Mucosa of rectum (tissue), 2 donors: ENCODE measurements around the gene CHRNA1.

Experiments used
- H3K27ac ChIP-seq, 2 donors: one replicate each; pipeline ENCODE4 v1.7.0; 2013; ENCODE audit warnings: inconsistent platforms in 2 of 2, low read depth in 2 of 2, low read length in 2 of 2
- H3K27me3 ChIP-seq, 2 donors: one replicate each; pipeline ENCODE4 v1.7.0; 2013; ENCODE audit warnings: low read length in 2 of 2; ENCODE audit not compliant: control insufficient read depth in 2 of 2, insufficient read depth in 2 of 2
- H3K36me3 ChIP-seq, 2 donors: one replicate each; pipeline ENCODE4 v1.7.0; 2013; ENCODE audit warnings: low read length in 2 of 2; ENCODE audit not compliant: control insufficient read depth in 2 of 2, insufficient read depth in 2 of 2
- H3K4me1 ChIP-seq, 2 donors: one replicate each; pipeline ENCODE4 v1.7.0; 2013; ENCODE audit warnings: low read length in 2 of 2, mild to moderate bottlenecking in 1 of 2; ENCODE audit not compliant: control insufficient read depth in 2 of 2, insufficient read depth in 2 of 2
- H3K4me3 ChIP-seq, 2 donors: one replicate each; pipeline ENCODE4 v1.7.0; 2013; ENCODE audit warnings: low read length in 2 of 2
- H3K9ac ChIP-seq, 2 donors: one replicate each; pipeline ENCODE4 v1.7.0; 2013; ENCODE audit warnings: low read length in 2 of 2, low read depth in 1 of 2, mild to moderate bottlenecking in 1 of 2
- H3K9me3 ChIP-seq, 2 donors: one replicate each; pipeline ENCODE4 v1.7.0; 2013; ENCODE audit warnings: low read length in 2 of 2; ENCODE audit not compliant: control insufficient read depth in 2 of 2
- donor health status: healthy.
- donor health status: Normal muscosa, but diverticular disease.

CHRNA1 gene

GRCh38 chr2:174744111-174744510 lies 20.2 kb downstream of the CHRNA1 start:
- H3K27me3 ChIP-seq, result peaks cover 0 to 3% of the 10 kb centered on the region in 2 donors
- no peak overlapping the region for H3K27ac ChIP-seq
- H3K4me1 ChIP-seq, result no peaks in the 10 kb centered on the region
- H3K4me3 ChIP-seq, result no peak overlapping the region
- no peak overlapping the region for H3K9ac ChIP-seq
- H3K9me3 ChIP-seq, result no peaks in the 10 kb centered on the region
- H3K36me3 ChIP-seq, result no peaks in the 10 kb centered on the region

- H3K4me3 ChIP-seq, result no peak overlapping the region
- H3K9ac ChIP-seq, result no peak overlapping the region
- H3K4me1 ChIP-seq, result no peaks in the 10 kb centered on the region
- no peaks in the 10 kb centered on the region for H3K9me3 ChIP-seq
- peaks cover 0 to 3% of the 10 kb centered on the region in 2 donors for H3K27me3 ChIP-seq
- no peak overlapping the region for H3K27ac ChIP-seq
- H3K36me3 ChIP-seq, result no peaks in the 10 kb centered on the region
Observed at GRCh38 chr2:174740721-174741120, 23.6 kb downstream of the CHRNA1 start.

GRCh38 chr2:174738841-174739240 lies 25.4 kb downstream of the CHRNA1 start:
- Histone ChIP-seq H3K9ac (no peak overlapping the region), H3K27ac (no peak overlapping the region), H3K36me3 (no peaks in the 10 kb centered on the region), H3K4me3 (no peak overlapping the region), H3K4me1 (no peaks in the 10 kb centered on the region), H3K27me3 (no peaks in the 10 kb centered on the region), H3K9me3 (no peaks in the 10 kb centered on the region)

- H3K4me3 ChIP-seq, result no peak overlapping the region
- H3K36me3 ChIP-seq, result no peaks in the 10 kb centered on the region
- no peaks in the 10 kb centered on the region for H3K9me3 ChIP-seq
- peaks cover 11 to 15% of the 10 kb centered on the region in 2 donors for H3K27me3 ChIP-seq
- H3K9ac ChIP-seq, result no peak overlapping the region
- H3K4me1 ChIP-seq, result no peaks in the 10 kb centered on the region
- no peak overlapping the region for H3K27ac ChIP-seq
Observed at GRCh38 chr2:174731546-174731945, 32.7 kb downstream of the CHRNA1 start.

- Histone ChIP-seq H3K4me3 (no peak overlapping the region), H3K27me3 (peaks cover 11 to 18% of the 10 kb centered on the region in 2 donors), H3K27ac (no peak overlapping the region), H3K4me1 (no peaks in the 10 kb centered on the region), H3K9me3 (no peaks in the 10 kb centered on the region), H3K9ac (no peak overlapping the region), H3K36me3 (no peaks in the 10 kb centered on the region)
Observed at GRCh38 chr2:174730698-174731018, 33.6 kb downstream of the CHRNA1 start.

GRCh38 chr2:174729797-174730697 lies 34.2 kb downstream of the CHRNA1 start:
- no peak overlapping the region for H3K9ac ChIP-seq
- peaks cover 11 to 18% of the 10 kb centered on the region in 2 donors for H3K27me3 ChIP-seq
- no peaks in the 10 kb centered on the region for H3K4me1 ChIP-seq

GRCh38 chr2:174728096-174728495 lies 36.2 kb downstream of the CHRNA1 start:
- Histone ChIP-seq H3K9me3 (no peaks in the 10 kb centered on the region), H3K27ac (no peak overlapping the region), H3K4me1 (no peaks in the 10 kb centered on the region), H3K4me3 (no peak overlapping the region), H3K27me3 (peaks cover 11 to 18% of the 10 kb centered on the region in 2 donors), H3K36me3 (no peaks in the 10 kb centered on the region), H3K9ac (no peak overlapping the region)

More at GRCh38 chr2:174729797-174730697, 34.2 kb downstream of the CHRNA1 start:
- peak overlapping the region; percentile 13 to 58 for H3K4me3 ChIP-seq
- H3K9me3 ChIP-seq, result no peaks in the 10 kb centered on the region
- H3K27ac ChIP-seq, result no peak overlapping the region
- no peaks in the 10 kb centered on the region for H3K36me3 ChIP-seq

GRCh38 chr2:174726212-174726611 lies 38.1 kb downstream of the CHRNA1 start:
- no peak overlapping the region for H3K4me3 ChIP-seq
- H3K27ac ChIP-seq, result no peak overlapping the region
- H3K9me3 ChIP-seq, result no peaks in the 10 kb centered on the region
- H3K27me3 ChIP-seq, result peaks cover 8 to 18% of the 10 kb centered on the region in 2 donors
- no peaks in the 10 kb centered on the region for H3K4me1 ChIP-seq
- no peak overlapping the region for H3K9ac ChIP-seq
- H3K36me3 ChIP-seq, result no peaks in the 10 kb centered on the region

GRCh38 chr2:174722942-174723592 lies 41.2 kb downstream of the CHRNA1 start:
- Histone ChIP-seq H3K4me3 (no peak overlapping the region), H3K36me3 (no peaks in the 10 kb centered on the region), H3K27me3 (peaks cover 0 to 3% of the 10 kb centered on the region in 2 donors), H3K4me1 (no peaks in the 10 kb centered on the region), H3K27ac (no peak overlapping the region), H3K9me3 (no peaks in the 10 kb centered on the region), H3K9ac (no peak overlapping the region)

GRCh38 chr2:174719016-174719415 lies 45.3 kb downstream of the CHRNA1 start:
- no peak overlapping the region for H3K27ac ChIP-seq
- no peaks in the 10 kb centered on the region for H3K27me3 ChIP-seq
- no peaks in the 10 kb centered on the region for H3K36me3 ChIP-seq
- no peaks in the 10 kb centered on the region for H3K9me3 ChIP-seq
- no peaks in the 10 kb centered on the region for H3K4me1 ChIP-seq
- H3K4me3 ChIP-seq, result no peak overlapping the region
- no peak overlapping the region for H3K9ac ChIP-seq
